Testis (tissue), 2 donors: Measurements from ENCODE around the gene LRPAP1.

Source experiments
- CTCF ChIP-seq, 3 experiments: fragments of 450-650 bp in 2 of 3; fragments of 200-600 bp in 1 of 3; sonication (generic) in 1 of 3; IDR thresholded peaks; one replicate each; pipeline ENCODE4 v1.5.1; 2016 to 2019; ENCODE audit warnings: antibody characterized with exemption in 3 of 3, mild to moderate bottlenecking in 2 of 3, moderate library complexity in 1 of 3
- POLR2A ChIP-seq: fragments of 450-650 bp; IDR thresholded peaks from one replicate; pipeline ENCODE4 v1.6.1; 2017; ENCODE audit warnings: antibody characterized with exemption, mild to moderate bottlenecking, moderate library complexity

GRCh38 chr4:3491681-3492405 is 40.4 kb downstream of the LRPAP1 start:
- TF ChIP-seq CTCF (IDR thresholded peaks at IDR 0.05) (no peak), POLR2A (no peak)
